Prostate gland (tissue), 2 donors: ENCODE data around the gene LUC7L2. TPM values are rescaled to one million over a fixed set of nuclear protein-coding genes. Genes with fewer than 3 reads are reported as not detected.
A peak's percentile ranks its signal among the peaks of the same experiment; 100 is the strongest.

Experiments
- DNase-seq: peaks from one replicate; pipeline ENCODE4 v3.0.0-alpha.2; 2019; ENCODE audit warnings: low spot score
- H3K27ac ChIP-seq, 2 donors: fragments of 200-600 bp; sonication (generic); 2 replicates each; pipeline ENCODE4 v1.5.1; 2017 to 2019
- H3K27me3 ChIP-seq: fragments of 200-600 bp; sonication (generic); replicated peaks from 2 replicates; pipeline ENCODE4 v1.5.1; 2019; ENCODE audit not compliant: insufficient read depth
- H3K36me3 ChIP-seq, 2 donors: fragments of 200-600 bp; sonication (generic); 1 replicate in 1 of 2; 2 replicates in 1 of 2; pipeline versions ENCODE4 v1.5.1 to v1.8.1; 2017 to 2019
- H3K4me1 ChIP-seq: fragments of 200-600 bp; sonication (generic); replicated peaks from 2 replicates; pipeline ENCODE4 v1.5.1; 2019
- H3K4me3 ChIP-seq, 2 donors: fragments of 200-600 bp; sonication (generic); 2 replicates each; pipeline ENCODE4 v1.5.1; 2017 to 2019
- H3K9me3 ChIP-seq: fragments of 200-600 bp; sonication (generic); 2 replicates; pipeline ENCODE4 v1.5.1; 2017
- POLR2A ChIP-seq: fragments of 450-650 bp; IDR thresholded peaks from one replicate; pipeline ENCODE4 v1.6.1; 2016; ENCODE audit warnings: antibody characterized with exemption, mild to moderate bottlenecking
- POLR2AphosphoS5 ChIP-seq: sonication (generic); formaldehyde crosslinking; IDR thresholded peaks from one replicate; pipeline ENCODE4 v1.6.1; 2017; ENCODE audit warnings: antibody characterized with exemption
- WGBS: methylation state at CpG from one replicate; pipeline ENCODE4 v1.1.5; 2018; 5-methylcytosine and 5-hydroxymethylcytosine counted together
- intact Hi-C: fragments of 100-400 bp; cut with DNase I; formaldehyde crosslinking; loops from one replicate; pipeline ENCODE4 v1.14.2; 2022
- total RNA-seq, 2 donors: library from RNA; depleted of rRNA; stranded (reverse); fragments of >200 nt; gene quantifications; one replicate each; pipeline ENCODE4 v1.1.0, GENCODE V29; 2016
- TF ChIP-seq, protein P1 (sequence below), 4 experiments: fragments of 200-600 bp in 2 of 4; fragments of 450-650 bp in 2 of 4; sonication (generic) in 2 of 4; IDR thresholded peaks; 1 replicate in 3 of 4; 2 replicates in 1 of 4; pipeline ENCODE4 v1.5.1; 2016 to 2019; ENCODE audit warnings: antibody characterized with exemption in 4 of 4, mild to moderate bottlenecking in 2 of 4, moderate library complexity in 2 of 4

Gene LUC7L2
- total RNA-seq, 2 donors from 2014 or later: 71.2 to 81.7 TPM

DNA sequence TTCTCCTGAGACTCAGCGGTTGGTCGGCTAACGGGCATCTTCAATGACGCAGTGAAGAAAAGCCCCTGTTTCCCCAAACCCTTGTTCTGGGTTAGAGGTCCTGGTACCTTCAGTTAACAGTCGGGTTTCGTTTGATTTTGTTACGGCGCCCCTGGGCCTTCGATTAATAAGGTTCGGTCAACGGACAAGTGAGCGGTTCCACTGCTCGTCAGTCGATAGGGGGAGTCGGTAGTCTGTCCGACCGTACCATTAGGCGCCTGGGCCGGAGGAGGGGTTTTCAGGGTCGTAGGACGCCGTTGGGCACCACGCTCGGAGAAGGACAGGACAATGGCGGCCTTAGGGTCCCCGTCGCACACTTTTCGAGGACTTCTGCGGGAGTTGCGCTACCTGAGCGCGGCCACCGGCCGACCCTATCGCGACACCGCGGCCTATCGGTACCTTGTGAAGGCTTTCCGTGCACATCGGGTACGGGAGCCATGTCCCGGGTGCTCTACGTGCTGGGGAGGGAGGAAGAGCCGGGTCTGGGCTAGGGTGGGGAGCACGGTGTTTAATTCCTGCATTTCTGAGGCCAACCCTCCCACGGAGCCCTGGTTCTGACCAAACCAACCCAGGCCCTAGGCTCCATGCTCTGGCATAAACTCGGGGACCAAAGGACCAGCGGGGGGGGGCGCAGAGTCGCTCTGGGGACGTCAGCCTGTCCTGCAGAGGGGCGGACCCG is 18.5 kb upstream of the LUC7L2 start, which contains the start of gene FMC1:
Gene FMC1, plus strand, starts transcription at position 280 of the 718 bp plus-strand sequence. Its CDS starts 48 bp downstream, at position 328.
- intact Hi-C loops: no loop called here
- WGBS: under 1% methylated on average over 51 of the region's 54 CpGs
- peaks cover 4% of the 10 kb centered on the region for H3K4me1 ChIP-seq
- peak; percentile 95 for DNase-seq
- no peaks in the 10 kb centered on the region for H3K9me3 ChIP-seq
- peak within 1 kb of the TSS; percentile 59 to 61 for H3K4me3 ChIP-seq
- H3K36me3 ChIP-seq: no peaks in the 10 kb centered on the region
- no peaks in the 10 kb centered on the region for H3K27me3 ChIP-seq
- no peak for TF ChIP-seq POLR2AphosphoS5
- peak; percentile 72 for TF ChIP-seq POLR2A
- TF ChIP-seq, protein P1, sequence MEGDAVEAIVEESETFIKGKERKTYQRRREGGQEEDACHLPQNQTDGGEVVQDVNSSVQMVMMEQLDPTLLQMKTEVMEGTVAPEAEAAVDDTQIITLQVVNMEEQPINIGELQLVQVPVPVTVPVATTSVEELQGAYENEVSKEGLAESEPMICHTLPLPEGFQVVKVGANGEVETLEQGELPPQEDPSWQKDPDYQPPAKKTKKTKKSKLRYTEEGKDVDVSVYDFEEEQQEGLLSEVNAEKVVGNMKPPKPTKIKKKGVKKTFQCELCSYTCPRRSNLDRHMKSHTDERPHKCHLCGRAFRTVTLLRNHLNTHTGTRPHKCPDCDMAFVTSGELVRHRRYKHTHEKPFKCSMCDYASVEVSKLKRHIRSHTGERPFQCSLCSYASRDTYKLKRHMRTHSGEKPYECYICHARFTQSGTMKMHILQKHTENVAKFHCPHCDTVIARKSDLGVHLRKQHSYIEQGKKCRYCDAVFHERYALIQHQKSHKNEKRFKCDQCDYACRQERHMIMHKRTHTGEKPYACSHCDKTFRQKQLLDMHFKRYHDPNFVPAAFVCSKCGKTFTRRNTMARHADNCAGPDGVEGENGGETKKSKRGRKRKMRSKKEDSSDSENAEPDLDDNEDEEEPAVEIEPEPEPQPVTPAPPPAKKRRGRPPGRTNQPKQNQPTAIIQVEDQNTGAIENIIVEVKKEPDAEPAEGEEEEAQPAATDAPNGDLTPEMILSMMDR (IDR thresholded peaks at IDR 0.05): peak in 3 of 4 experiments; percentile 56 to 64 (median 64)
- H3K27ac ChIP-seq: peak within 1 kb of the TSS; percentile 98 to 99

DNA sequence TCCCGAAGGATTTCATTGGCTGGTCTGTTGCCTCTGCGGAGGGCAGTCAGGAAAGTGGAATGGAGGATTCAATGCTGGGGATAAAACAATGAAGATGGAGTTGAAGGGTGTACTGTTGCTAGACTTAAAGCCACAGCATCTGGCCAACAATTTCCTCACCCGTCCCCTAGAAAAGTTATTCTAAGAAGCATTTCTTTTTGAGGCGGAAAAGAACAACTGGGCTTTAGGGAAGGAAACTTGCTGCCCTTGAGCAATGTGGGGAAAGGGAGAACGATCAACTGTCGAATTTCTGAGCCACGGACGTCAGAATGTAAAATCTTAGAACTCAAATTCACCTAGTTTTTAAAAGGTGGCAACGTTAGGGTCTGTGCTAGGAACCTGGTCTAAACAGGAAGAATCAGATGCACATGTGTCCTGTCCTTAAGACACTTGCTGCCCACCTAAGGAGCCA is 17.9 kb upstream of the LUC7L2 start:
- H3K4me3 ChIP-seq: peak overlapping the region; percentile 59 to 61
- DNase-seq: no peak
- intact Hi-C loops: loop anchor here (1.0 kb wide), 1 partner anchor 18 kb away; the partner anchor contains the start of gene LUC7L2
- peak overlapping the region; percentile 98 to 99 for H3K27ac ChIP-seq
- H3K9me3 ChIP-seq: no peaks in the 10 kb centered on the region
- no peaks in the 10 kb centered on the region for H3K36me3 ChIP-seq
- TF ChIP-seq POLR2A (no peak), POLR2AphosphoS5 (peak; percentile 94)
- H3K4me1 ChIP-seq: peaks cover 4% of the 10 kb centered on the region
- 0% methylated on average over 9 of the region's 9 CpGs for WGBS
- H3K27me3 ChIP-seq: no peaks in the 10 kb centered on the region

DNA sequence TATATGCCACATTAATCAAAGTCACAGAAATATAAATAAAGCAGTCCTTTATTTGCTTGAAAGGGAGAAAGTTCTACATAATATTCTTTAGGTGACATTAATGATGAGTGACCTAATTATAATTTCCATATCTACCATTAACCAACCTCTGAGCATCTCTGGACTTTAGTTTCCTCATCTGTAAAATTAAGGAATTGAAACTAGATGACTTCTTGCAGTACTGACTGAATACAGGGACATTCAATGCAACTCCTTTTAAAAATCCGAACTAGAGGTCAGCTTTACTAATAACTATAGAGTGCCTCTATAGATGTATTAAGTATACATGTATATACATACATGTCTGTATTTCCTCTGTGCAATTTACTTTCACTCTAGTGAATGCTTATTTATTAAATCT is 14.7 kb upstream of the LUC7L2 start:
- H3K36me3 ChIP-seq: no peaks in the 10 kb centered on the region
- no peaks in the 10 kb centered on the region for H3K9me3 ChIP-seq
- no peak overlapping the region for H3K27ac ChIP-seq
- no peak for DNase-seq
- 92% methylated on average over 1 of the region's 1 CpG for WGBS
- no peak overlapping the region for H3K4me3 ChIP-seq
- TF ChIP-seq POLR2AphosphoS5 (no peak), POLR2A (no peak)
- TF ChIP-seq, protein P1 (IDR thresholded peaks at IDR 0.05): no peak
- H3K27me3 ChIP-seq: no peaks in the 10 kb centered on the region
- peaks cover 4% of the 10 kb centered on the region for H3K4me1 ChIP-seq
- intact Hi-C loops: no loop called here

DNA sequence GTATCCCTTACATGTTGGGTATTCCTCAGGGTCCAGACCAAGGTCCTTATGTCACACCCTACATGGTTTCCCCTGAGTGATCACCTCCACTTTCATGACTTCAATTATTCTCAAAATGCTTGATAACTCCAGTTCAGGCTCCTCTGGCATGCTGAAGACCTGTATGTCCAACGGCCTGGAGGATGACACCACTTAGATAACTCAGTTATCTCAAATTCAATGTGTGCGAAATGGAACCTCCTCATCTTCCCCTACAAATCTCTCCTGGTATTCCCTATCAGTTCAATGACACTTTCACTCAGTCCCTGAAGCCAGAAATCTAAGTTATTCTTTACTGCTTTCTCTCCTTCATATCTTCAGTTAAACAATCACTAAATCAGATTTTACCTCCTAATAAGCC is 8.7 kb upstream of the LUC7L2 start:
- Histone ChIP-seq H3K27ac (no peak overlapping the region), H3K36me3 (no peaks in the 10 kb centered on the region), H3K4me3 (no peak overlapping the region), H3K4me1 (no peaks in the 10 kb centered on the region), H3K27me3 (no peaks in the 10 kb centered on the region), H3K9me3 (no peaks in the 10 kb centered on the region)
- no peak for DNase-seq
- intact Hi-C loops: no loop called here
- TF ChIP-seq POLR2A (no peak), POLR2AphosphoS5 (no peak)
- TF ChIP-seq, protein P1 (IDR thresholded peaks at IDR 0.05): no peak
- WGBS: 96% methylated on average over 2 of the region's 2 CpGs

DNA sequence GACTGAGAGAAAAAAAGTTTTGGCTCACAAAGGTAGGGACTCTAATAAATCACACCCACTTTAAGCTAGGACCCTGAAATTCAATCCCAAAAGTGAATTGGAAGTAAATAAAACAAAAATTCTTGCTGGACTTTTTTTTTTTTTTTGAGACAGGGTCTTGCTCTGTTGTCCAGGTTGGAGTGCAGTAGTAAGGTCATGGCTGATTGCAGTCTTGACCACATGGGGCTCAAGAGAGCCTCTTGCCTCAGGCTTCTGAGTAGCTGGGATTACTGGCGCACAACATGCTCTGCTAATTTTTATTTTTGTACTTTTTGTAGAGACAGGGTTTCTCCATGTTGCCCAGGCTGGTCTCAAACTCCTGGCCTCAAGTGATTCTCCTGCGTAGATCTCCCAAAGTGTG is 5.0 kb upstream of the LUC7L2 start:
- no peaks in the 10 kb centered on the region for H3K36me3 ChIP-seq
- H3K4me1 ChIP-seq: no peaks in the 10 kb centered on the region
- WGBS: 96% methylated on average over 2 of the region's 2 CpGs
- H3K4me3 ChIP-seq: no peak overlapping the region
- no peak overlapping the region for H3K27ac ChIP-seq
- intact Hi-C loops: no loop called here
- no peaks in the 10 kb centered on the region for H3K9me3 ChIP-seq
- H3K27me3 ChIP-seq: no peaks in the 10 kb centered on the region
- TF ChIP-seq, protein P1 (IDR thresholded peaks at IDR 0.05): no peak
- TF ChIP-seq POLR2AphosphoS5 (no peak), POLR2A (no peak)
- DNase-seq: no peak
